GM21423 (cell line): ENCODE measurements around the gene ZNF768.
"Not testable (repeated sequence)": the region's sequence is repeated elsewhere in the genome, so short reads cannot be mapped to it uniquely, and the experiment has no call there.

Experiments
- ATAC-seq: cut with Tn5 transposase; IDR thresholded peaks from one replicate; pipeline ENCODE4 v1.9.1; 2021; ENCODE audit warnings: mild to moderate bottlenecking, moderate library complexity; ENCODE audit not compliant: unreplicated experiment

ZNF768 gene

DNA sequence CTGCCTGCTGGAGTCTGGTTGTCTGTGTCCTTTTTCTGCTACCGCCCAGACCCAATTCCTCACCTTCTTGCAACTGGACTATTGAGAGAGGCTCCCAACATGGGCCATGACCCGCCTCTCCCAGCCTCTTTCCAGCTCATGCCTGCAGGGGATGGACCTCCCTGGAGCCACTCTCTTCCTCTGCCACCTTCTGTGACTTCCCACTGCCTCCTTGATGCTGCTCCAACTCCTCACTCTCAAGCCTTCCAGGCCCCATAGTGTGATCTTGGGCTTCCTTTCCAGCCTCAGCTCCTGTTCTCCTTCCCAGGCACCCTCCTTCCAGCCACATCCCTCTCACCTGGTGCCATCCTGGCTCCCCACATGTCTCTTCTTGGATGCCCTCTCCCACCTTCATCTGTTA lies 11.1 kb downstream of the ZNF768 start:
- no peak for ATAC-seq

DNA sequence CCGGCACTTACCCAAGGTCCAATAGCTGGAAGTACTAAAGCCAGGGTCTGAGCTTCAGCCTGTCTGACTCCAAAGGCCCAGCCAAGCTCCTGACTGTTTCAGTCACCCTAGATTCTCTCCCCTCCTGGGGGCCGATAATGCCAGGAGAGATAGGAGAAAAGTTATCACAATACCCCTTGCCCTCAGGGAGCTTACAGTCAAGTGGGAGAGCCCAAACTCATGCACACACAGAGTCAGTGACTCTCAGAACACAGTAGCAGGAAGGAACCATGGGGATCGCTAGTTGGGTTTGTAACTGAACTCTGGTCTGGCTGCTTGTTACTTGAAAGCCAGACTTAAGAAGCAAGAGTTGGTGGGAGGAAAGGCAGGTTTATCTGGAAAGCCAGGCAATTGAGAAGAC lies 14.9 kb downstream of the ZNF768 start:
- no peak for ATAC-seq

DNA sequence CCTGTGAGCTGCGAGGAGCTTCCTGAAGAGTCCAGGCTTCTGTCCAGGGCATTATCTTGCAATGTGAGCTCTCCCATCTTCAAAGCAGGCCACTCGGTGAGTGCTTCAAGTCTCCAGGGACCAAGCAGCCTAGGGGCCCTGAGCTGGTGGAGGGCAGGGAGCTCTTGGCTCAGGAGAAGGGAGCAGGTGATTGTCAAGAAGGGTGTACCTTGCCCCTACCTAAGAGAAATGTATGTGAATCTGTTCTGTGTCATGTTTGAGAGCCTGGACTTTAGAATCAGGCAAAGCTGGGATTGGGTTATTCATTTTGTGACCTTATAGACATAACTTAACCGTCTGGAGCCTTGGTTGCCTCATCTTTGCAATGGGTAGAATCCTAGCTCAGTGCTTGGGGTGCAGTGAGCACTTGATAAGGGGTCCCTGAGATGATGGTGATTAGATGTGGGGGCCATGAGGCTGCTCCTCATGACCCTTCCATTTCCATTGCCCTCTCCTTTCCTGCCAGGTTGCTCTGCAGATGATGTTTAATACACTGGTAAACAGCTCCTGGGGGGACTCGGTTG lies 15.9 kb downstream of the ZNF768 start:
- ATAC-seq: no peak

DNA sequence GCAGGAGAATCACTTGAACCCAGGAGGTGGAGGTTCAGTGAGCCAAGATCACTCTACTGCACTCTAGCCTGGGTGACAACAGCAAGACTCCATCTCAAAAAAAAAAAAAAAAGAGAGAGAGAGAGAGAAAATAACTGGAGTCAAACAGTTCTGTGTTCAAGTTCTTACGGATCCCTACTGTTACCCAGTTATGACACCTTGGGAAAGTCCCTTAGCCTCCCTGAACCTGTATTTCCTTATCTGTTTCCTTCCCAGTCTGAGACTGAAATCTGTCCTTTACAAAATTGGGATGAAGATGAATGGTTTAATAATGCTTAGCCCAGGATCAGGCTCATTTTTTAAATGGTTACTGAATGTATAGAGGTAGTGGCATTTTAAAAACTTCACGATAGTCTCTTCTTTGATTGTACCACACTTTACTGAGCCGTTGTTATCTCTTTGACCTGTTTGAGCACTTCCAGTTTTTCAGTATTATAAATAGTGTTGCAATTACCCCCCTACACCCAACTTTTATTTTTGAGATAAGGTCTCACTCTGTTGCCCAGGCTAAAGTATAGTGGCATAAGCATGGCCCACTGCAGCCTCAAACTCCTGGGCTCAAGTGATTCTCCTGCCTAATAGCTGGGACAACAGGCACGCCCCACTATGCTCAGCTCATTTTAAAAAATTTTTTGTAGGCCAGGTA lies 17.1 kb downstream of the ZNF768 start:
- no peak for ATAC-seq

DNA sequence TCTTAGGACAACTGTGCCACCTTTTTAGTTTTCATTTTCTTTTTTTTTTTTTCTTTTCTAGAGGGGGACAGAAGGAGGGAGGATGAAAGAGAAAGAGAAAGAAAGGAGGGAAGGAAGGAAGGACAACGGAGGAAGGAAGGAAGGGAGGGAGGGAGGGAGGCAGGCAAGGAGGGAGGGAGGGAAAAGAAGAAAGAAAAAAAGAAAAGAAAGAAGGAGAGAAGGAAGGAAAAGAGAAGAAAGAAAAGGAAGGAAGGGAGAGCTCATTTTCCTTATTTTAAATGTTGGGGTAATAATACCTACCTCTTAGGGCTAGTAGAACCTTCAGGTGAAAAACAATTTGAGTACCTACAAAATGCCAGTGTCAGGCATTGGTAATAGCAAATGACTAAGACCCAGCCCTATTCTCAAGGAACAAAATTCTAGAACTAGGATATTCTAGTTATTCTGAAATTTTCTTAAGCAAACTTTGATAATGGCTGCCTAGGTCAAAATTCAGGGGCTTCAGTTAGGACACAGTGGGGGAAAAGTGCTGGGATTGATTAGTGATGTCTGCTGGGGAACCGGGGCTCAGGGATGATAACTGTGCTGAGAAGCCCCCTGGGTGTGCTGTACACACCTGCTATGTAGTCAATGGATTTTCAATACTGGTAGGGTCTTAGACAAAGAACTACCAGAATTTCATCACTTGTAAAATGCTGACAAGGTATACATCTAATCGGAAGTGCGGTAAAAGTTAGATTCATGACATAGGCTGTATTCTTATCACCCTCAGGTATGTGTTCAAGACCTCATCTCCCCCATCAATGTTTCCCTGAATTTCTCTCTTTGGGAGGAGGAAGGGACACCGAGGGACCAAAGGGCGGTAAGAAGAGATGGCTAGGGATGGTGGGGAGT lies 22.7 kb downstream of the ZNF768 start:
- no peak for ATAC-seq

DNA sequence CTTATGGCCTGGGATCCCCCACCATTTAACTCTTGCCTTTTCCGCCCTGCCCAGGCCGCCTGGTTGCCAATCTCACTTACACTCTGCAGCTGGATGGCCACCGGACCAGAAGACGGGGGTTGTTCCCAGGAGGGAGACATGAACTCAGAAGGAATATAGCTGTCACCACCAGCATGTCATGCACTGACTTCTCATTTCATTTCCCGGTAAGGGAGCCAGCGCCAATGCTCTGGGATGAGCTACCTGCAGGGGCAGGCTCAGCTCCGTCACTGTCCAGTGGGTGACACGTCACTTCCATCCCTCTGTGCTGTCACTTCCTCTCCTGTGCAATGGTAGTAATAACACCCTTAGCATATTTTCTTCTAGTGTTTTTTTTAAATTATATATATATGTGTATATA lies 27.1 kb downstream of the ZNF768 start:
- ATAC-seq: no peak

DNA sequence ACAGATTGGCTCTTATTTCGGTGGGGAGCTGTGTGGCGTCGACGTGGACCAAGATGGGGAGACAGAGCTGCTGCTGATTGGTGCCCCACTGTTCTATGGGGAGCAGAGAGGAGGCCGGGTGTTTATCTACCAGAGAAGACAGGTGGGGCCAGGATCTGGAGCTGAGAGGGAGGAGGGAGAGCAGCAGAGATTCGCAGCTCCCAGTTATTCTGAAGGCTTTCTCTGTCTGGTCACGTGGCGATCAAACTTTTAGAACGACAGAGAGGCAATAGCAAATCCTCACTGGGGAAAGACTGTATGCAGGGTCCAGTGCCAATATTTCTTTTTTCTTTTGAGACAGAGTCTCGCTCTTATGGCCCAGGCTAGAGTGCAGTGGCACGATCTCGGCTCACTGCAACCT lies 31.7 kb downstream of the ZNF768 start:
- no peak for ATAC-seq

DNA sequence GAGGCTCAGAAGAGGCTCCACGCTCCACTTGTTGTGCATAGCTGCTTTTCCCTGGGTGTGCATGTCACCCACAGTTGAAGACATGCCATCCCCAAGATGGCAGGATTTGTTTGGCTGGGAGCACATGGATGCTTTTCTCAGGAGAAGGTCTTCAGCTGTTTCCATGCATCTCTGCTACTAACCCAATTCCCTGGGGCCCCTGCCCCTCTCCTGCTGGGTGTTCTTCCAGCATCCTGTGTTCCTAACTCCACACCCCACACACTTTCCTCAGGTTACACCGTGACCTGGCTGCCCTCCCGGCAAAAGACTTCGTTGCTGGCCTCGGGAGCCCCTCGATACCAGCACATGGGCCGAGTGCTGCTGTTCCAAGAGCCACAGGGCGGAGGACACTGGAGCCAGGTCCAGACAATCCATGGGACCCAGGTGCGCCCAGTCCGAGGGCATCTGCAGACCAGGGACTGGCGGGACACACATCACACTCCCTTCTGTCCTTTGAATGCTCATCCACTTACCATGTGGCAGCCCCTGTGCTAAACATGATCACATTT lies 32.4 kb downstream of the ZNF768 start:
- ATAC-seq: no peak

DNA sequence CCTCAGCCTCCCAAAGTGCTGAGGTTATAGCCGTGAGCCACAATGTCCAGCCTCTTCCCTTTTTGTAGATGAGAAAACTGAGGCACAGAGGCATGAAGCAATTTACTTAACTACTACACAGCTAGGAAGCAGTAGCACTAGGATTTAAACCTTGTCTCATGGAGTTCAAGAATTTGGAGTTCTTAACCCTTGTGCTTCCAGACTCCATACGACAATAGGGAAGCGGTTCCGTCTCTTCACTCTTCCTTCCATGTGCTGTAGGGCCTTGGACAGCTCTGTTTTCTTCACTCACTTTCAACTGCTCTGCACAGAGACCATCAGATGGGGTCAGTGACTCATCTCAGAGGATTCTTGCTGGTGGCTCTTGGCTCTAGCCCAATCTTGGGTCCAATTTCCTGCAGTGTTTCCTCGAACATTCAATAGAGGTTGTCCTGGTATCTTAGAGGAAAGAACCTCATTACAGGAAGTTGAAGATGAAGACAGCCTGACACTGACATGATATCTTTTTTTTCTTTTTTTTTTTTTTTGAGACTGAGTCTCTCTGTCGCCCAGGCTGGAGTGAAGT lies 34.5 kb downstream of the ZNF768 start:
- ATAC-seq: no peak

DNA sequence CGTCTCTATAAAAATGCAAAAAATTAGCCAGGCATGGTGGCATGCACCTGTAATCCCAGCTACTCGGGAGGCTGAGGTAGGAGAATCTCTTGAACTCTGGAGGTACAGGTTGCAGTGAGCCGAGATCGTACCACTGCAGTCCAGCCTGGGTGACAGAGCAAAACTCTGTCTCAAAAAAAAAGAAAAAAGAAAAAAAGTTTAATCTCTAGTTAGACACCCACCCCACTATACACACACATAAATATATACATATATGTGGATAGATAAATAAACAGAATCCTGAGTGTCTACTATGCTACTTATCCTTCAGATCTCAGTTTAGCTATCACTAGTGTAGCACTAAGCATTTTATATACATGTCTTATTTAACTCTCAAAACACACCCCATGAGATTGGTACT lies 35.1 kb downstream of the ZNF768 start:
- ATAC-seq: no peak

DNA sequence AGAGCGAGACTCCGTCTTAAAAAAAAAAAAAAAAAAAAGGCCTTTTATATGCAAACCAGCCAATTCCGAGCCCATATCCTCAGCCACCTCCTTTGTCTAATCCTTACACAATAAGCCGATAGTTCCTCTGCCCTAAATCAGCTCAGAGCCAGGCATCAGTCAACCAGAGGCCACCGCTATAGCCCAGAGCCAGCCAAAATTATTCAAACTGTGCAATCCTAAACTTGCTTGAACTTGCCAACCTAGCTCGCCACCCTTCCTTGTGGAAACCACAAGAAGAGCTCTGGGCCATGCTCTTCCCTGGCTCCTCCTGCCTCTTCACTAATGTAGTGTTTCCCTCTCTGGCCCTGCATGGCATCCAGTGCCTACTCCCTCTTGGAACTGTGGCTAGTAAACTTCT lies 36.2 kb downstream of the ZNF768 start:
- no peak for ATAC-seq

DNA sequence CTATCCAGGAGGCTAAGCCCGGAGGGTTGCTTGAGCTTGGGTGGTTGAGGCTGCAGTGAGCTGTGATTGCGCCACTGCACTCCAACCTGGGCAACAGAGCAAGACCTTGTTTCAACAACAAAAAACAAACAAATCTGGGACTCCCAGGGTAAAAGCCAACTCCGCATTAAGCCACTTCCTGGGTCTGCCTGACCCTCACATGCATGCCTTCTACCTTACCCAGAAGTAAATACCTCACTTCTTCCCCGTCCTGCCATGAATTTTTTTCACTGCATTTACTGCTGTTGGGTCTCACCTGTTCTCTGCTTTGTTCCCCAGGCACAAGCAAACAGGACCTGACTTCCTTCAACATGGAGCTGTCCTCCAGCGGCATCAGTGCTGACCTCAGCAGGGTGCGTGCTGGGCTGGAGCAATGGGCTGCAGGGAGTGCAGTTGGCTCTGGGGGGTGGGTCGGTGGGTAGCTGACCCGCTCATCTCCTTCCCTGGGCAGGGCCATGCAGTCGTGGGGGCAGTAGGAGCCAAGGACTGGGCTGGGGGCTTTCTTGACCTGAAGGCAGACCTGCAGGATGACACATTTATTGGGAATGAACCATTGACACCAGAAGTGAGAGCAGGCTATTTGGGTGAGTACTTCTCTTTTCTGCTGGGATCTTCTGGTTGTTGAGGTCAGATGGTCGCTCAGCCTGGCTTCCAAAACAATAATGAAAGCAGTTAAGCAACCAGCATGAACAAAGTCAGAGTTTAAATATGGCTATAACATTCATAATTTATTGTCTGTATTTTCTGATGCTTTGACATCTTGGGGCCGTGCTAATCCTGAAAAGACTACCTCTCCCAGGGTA lies 37.4 kb downstream of the ZNF768 start:
- no peak for ATAC-seq

DNA sequence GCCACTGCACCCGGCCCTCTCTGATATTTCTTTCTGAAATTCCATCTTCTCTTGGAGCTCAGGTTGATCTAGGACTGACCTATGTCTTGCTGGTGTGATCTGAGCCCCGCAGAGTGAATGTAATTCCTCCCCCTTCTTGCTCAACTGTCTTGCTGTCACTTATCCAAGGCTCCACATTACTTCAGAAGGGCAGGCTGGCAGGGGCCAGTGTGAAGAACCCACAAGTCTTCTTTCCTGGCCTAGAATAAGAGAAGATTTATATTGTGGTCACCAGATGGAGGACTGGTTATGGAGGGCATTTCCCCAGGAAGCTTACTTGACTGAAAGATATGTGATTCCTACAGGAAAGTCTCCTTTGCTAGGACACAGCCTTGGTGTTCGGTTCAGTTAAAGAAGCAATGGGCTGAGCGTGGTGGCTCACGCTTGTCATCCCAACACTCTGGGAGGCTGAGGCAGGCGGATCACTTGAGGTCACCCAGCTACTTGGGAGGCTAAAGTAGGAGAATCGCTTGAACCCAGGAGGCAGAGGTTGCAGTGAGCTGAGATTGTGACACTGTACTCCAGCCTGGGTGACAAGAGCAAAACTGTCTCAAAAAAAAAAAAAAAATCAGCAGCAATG lies 40.4 kb downstream of the ZNF768 start:
- ATAC-seq: no peak

DNA sequence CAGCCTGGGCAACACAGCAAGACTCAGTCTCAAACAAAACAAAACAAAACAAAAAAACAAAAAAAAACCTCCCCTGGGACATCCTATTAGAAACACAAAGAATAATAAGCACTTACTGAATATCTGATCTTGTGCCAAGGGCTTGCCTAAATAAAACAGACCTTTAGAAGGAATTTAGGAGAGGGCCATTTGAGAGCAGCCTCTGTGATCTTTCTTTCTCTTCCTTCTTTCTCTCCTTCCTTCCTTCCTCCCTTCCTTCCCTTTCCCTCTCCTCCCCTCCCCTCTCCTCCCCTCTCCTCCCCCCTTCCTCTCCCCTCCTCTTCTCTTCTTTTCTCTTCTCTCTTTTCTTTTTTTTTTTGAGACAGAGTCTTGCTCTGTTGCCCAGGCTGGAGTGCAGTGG lies 41.5 kb downstream of the ZNF768 start:
- no peak for ATAC-seq

DNA sequence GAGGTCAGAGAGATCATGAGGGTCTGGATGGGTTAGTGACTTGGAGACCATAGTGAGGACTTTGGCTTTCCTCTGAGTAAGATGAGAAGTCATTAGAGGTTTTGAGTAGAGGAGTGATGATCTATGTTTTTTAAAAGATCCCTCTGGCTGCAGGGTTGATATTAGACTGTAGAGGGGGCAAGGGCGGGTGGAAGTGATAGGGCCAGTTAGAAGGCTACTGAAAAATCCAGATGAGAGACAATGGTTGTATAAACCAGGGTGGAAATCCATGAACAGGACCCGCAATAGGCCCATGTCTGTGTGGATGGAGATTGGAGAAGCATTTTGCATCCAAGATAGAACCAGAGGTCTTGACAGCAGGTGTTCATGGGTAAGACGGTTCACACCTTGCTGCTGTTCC lies 44.0 kb downstream of the ZNF768 start:
- no peak for ATAC-seq

DNA sequence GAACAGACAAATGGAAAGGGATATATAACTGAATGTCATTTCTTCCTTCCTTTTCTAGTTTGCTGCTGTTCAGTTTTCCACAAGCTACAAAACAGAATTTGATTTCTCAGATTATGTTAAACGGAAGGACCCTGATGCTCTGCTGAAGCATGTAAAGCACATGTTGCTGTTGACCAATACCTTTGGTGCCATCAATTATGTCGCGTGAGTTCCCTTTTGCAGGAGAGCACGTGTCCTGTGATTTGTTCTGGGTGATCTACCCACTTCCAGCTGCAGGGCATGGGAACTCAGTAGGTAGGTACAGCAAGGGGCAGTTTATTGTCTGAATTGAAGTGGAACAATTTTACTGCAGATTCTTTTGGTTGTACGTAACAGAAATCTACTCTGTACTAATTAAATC lies 45.0 kb downstream of the ZNF768 start:
- no peak for ATAC-seq

DNA sequence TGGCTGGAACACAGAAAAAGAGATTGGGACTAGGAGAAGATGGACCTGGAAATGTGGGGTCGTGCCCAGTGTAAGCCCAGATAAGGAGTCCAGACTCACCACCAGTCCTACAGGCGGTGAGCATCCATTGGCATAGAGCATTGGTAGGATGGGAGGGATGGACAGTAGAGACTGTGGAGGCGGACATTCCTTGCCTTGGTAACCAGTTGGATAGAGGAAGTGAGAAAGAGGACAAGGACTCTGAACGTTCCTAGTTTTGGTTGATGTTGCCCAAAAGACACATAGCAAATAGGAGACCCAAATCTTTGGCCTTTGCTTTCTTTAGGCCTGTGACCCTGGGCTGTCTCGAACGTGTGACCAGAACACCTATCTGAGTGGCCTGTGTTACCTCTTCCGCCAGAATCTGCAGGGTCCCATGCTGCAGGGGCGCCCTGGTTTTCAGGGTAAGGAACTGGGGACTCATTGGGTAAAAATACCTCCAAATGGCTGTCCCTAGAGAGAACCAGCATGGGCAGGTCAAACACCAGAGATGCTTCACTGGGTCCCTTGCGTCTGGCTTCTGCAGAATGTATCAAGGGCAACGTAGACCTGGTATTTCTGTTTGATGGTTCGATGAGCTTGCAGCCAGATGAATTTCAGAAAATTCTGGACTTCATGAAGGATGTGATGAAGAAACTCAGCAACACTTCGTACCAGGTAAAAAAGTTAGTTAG lies 47.4 kb downstream of the ZNF768 start:
- ATAC-seq: no peak

DNA sequence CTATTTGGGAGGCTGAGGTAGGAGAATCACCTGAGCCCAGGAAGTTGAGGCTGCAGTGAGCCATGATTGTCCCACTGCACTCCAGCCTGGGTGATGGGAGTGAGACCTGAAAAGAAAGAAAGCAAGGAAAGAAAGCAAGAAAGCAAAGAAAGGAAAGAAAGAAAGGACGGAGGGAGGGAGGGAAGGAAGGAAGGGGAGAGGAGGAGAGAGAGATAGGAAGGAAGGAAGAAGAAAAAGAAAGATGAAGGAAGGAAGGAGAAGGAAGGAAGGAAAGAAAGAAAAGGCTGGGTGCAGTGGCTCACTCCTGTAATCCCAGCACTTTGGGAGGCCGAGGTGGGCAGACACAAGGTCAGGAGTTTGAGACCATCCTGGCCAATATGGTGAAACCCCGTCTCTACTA lies 48.6 kb downstream of the ZNF768 start:
- ATAC-seq: not testable (repeated sequence)

DNA sequence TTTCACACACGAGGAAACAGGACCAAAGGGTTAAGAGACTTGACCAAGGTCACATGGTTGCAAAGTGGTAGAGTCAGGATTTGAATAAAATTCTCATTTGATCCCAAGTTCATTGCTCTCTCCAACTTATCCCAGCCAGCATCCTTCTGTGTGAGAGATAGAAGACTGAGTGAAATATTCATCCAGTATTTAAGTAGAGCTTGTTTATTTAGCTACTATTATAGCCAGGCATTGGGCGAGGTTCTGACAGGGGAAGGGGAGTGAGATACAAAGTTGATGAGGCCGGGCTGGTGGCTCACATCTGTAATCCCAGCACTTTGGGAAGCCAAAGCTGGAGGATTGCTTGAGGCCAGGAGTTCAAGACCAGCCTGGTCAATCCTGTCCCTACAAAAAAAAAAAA lies 49.4 kb downstream of the ZNF768 start:
- ATAC-seq: no peak

DNA sequence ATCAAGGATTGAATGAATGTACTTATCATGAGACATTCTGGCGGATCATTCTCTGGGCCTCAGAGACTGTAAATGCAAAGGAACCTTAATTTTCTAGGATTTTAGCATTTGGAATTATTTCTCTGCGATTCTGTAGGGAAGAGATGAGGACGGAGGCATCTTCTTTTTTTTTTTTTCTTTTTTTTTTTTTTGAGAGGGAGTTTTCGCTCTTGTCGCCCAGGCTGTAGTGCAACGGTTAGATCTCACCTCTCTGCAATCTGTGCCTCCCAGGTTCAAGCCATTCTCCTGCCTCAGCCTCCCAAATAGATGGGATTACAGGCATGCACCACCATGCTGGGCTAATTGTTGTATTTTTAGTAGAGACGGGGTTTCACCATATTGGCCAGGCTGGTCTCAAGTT lies 51.7 kb downstream of the ZNF768 start:
- no peak for ATAC-seq
